ENCODE results near the gene NFKB2.

GRCh38 chr10:102393411-102394078 lies 2.0 kb upstream of the NFKB2 start:
- TF ChIP-seq CTCF (tag by site-specific recombination; IDR thresholded peaks at IDR 0.05), result no peak
- no peak; the same call in 1 of the 2 replicates for TF ChIP-seq ZNF362 (tag by site-specific recombination; IDR thresholded peaks at IDR 0.05)
- no peak for TF ChIP-seq ZNF274 (IDR thresholded peaks at IDR 0.05; ENCODE audit: low read length)
- TF ChIP-seq ZNF274 (tag by site-specific recombination; IDR thresholded peaks at IDR 0.05; ENCODE audit: borderline replicate concordance), result no peak
- TF ChIP-seq ZNF37A (tag by site-specific recombination; IDR thresholded peaks at IDR 0.05), result no peak
- TF ChIP-seq ZNF335 (tag by site-specific recombination; conservative IDR thresholded peaks at IDR 0.05), result no peak
- no peak for TF ChIP-seq BCL11A (tag by site-specific recombination; IDR thresholded peaks at IDR 0.05; ENCODE audit: low read depth)
- TF ChIP-seq ZXDB (tag by site-specific recombination; IDR thresholded peaks at IDR 0.05), result no peak
